H1 (cell line): ENCODE data around the gene TSC22D4. TPM values are rescaled to one million over a fixed set of nuclear protein-coding genes. Genes with fewer than 3 reads are reported as not detected.

ENCODE experiments used
- CTCF ChIA-PET: fragments of 300-600 bp; sonication (Branson Sonifier 250); formaldehyde crosslinking; loops from one replicate; lab custom pipeline; 2021; ENCODE audit not compliant: partially characterized antibody; lab: Charles Lee
- POLR2A ChIA-PET: fragments of 300-600 bp; sonication (Branson Sonifier 250); formaldehyde crosslinking; loops from one replicate; lab custom pipeline; 2021; ENCODE audit warnings: inconsistent platforms; ENCODE audit not compliant: partially characterized antibody; lab: Charles Lee
- DNase-seq, 2 experiments: peaks; one replicate each; pipeline versions ENCODE4 v3.0.0 to v3.0.0-alpha.2; 2010 to 2022; ENCODE audit warnings: low spot score in 2 of 2, low read depth in 1 of 2, mixed read lengths in 1 of 2
- FAIRE-seq: peaks from 2 replicates; lab custom pipeline; 2011; peaks lifted over from hg19 to GRCh38; lab: Jason Lieb, UNC
- H2AFZ ChIP-seq: 2 replicates; pipeline ENCODE4 v1.8.1; 2012; ENCODE audit warnings: low read length, inconsistent platforms
- H2AK5ac ChIP-seq: 2 replicates; pipeline ENCODE4 v1.6.1; 2013; ENCODE audit warnings: low read depth, low read length
- H2BK120ac ChIP-seq: replicated peaks from 2 replicates; pipeline ENCODE3; 2013; ENCODE audit warnings: low read depth, low read length, inconsistent platforms
- H2BK12ac ChIP-seq: 2 replicates; pipeline ENCODE4 v1.6.1; 2013; ENCODE audit warnings: low read depth, low read length
- H2BK15ac ChIP-seq: 2 replicates; pipeline ENCODE4 v1.6.1; 2013; ENCODE audit warnings: low read length
- H2BK20ac ChIP-seq: 2 replicates; pipeline ENCODE4 v1.6.1; 2013; ENCODE audit warnings: low read length
- H2BK5ac ChIP-seq: 2 replicates; pipeline ENCODE4 v1.6.1; 2013; ENCODE audit warnings: low read depth, low read length
- H3K14ac ChIP-seq: 2 replicates; pipeline ENCODE4 v1.6.1; 2013; ENCODE audit warnings: inconsistent platforms; ENCODE audit not compliant: insufficient read length
- H3K18ac ChIP-seq: 2 replicates; pipeline ENCODE4 v1.6.1; 2013; ENCODE audit warnings: low read length; ENCODE audit errors: extremely low read depth
- H3K23ac ChIP-seq: 2 replicates; pipeline ENCODE4 v1.6.1; 2013; ENCODE audit warnings: inconsistent platforms; ENCODE audit not compliant: insufficient read length
- H3K23me2 ChIP-seq: 2 replicates; pipeline ENCODE4 v1.6.1; 2013; ENCODE audit warnings: low read depth, low read length
- H3K27ac ChIP-seq: 2 replicates; pipeline ENCODE4 v1.6.1; 2011; ENCODE audit warnings: low read depth, low read length, inconsistent platforms
- H3K27me3 ChIP-seq, 4 experiments: replicated peaks in 1 of 4; 1 replicate in 1 of 4; 2 replicates in 3 of 4; pipeline versions ENCODE4 v1.6.1 to v1.8.1; 2011 to 2013; ENCODE audit warnings: low read length in 3 of 4, mild to moderate bottlenecking in 3 of 4, inconsistent platforms in 2 of 4, mixed read lengths in 2 of 4, moderate library complexity in 1 of 4; ENCODE audit not compliant: control insufficient read depth in 3 of 4, insufficient read depth in 3 of 4; ENCODE audit errors: extremely low read depth in 1 of 4
- H3K36me3 ChIP-seq, 4 experiments: 2 replicates each; pipeline versions ENCODE4 v1.6.1 to v1.8.1; 2011 to 2013; ENCODE audit warnings: mild to moderate bottlenecking in 4 of 4, low read length in 3 of 4, moderate library complexity in 2 of 4, control low read depth in 1 of 4, inconsistent platforms in 1 of 4; ENCODE audit not compliant: insufficient read depth in 4 of 4, control insufficient read depth in 2 of 4
- H3K4ac ChIP-seq: replicated peaks from 2 replicates; pipeline ENCODE3; 2013; ENCODE audit warnings: low read length, low read depth, mixed read lengths, inconsistent platforms; ENCODE audit not compliant: insufficient read length
- H3K4me1 ChIP-seq, 4 experiments: replicated peaks in 1 of 4; 1 replicate in 1 of 4; 2 replicates in 3 of 4; pipeline versions ENCODE4 v1.6.1 to v1.8.1; 2011 to 2013; ENCODE audit warnings: low read length in 3 of 4, inconsistent platforms in 2 of 4, mixed read lengths in 1 of 4; ENCODE audit not compliant: insufficient read depth in 4 of 4, control insufficient read depth in 3 of 4
- H3K4me2 ChIP-seq, 2 experiments: 2 replicates each; pipeline versions ENCODE4 v1.6.1 to v1.8.1; 2011 to 2013; ENCODE audit warnings: low read depth in 2 of 2, low read length in 2 of 2, control low read depth in 1 of 2, inconsistent platforms in 1 of 2, mild to moderate bottlenecking in 1 of 2; ENCODE audit not compliant: insufficient read depth in 1 of 2
- H3K4me3 ChIP-seq, 4 experiments: fragments of 200-600, 300-600 bp in 1 of 4; sonication (generic), shearing (Covaris generic), sonication (Bioruptor Twin) in 1 of 4; 2 replicates each; pipeline versions ENCODE4 v1.5.1 to v1.8.1; 2011 to 2016; ENCODE audit warnings: low read length in 4 of 4, low read depth in 3 of 4, control low read depth in 2 of 4, inconsistent platforms in 2 of 4, mild to moderate bottlenecking in 2 of 4, mixed read lengths in 1 of 4, moderate library complexity in 1 of 4; ENCODE audit not compliant: insufficient read depth in 2 of 4; ENCODE audit errors: extremely low read depth in 1 of 4
- H3K56ac ChIP-seq: replicated peaks from 2 replicates; pipeline ENCODE3; 2013; ENCODE audit warnings: low read depth, mild to moderate bottlenecking, mixed read lengths, low read length, inconsistent platforms; ENCODE audit not compliant: insufficient read length
- H3K79me1 ChIP-seq: 2 replicates; pipeline ENCODE4 v1.6.1; 2013; ENCODE audit warnings: low read depth, low read length, control low read depth
- H3K79me2 ChIP-seq, 2 experiments: 2 replicates each; pipeline versions ENCODE4 v1.6.1 to v1.8.1; 2012 to 2013; ENCODE audit warnings: low read length in 2 of 2, mild to moderate bottlenecking in 2 of 2, inconsistent platforms in 1 of 2; ENCODE audit not compliant: insufficient read depth in 2 of 2, control insufficient read depth in 1 of 2
- H3K9ac ChIP-seq, 4 experiments: replicated peaks in 1 of 4; 1 replicate in 1 of 4; 2 replicates in 3 of 4; pipeline versions ENCODE4 v1.6.1 to v1.8.1; 2011 to 2013; ENCODE audit warnings: low read depth in 3 of 4, low read length in 3 of 4, control low read depth in 2 of 4, mild to moderate bottlenecking in 2 of 4, moderate library complexity in 2 of 4, inconsistent platforms in 1 of 4; ENCODE audit errors: extremely low read depth in 1 of 4
- H3K9me3 ChIP-seq, 2 experiments: 2 replicates each; pipeline versions ENCODE4 v1.6.1 to v1.8.1; 2012 to 2013; ENCODE audit warnings: mild to moderate bottlenecking in 2 of 2, moderate library complexity in 2 of 2, control low read depth in 1 of 2, inconsistent platforms in 1 of 2, low read depth in 1 of 2, low read length in 1 of 2, mixed read lengths in 1 of 2; ENCODE audit not compliant: insufficient read depth in 2 of 2
- H4K20me1 ChIP-seq, 2 experiments: replicated peaks in 1 of 2; 2 replicates each; pipeline versions ENCODE3 to v1.8.1; 2011 to 2013; ENCODE audit warnings: inconsistent platforms in 2 of 2, low read length in 2 of 2, mild to moderate bottlenecking in 1 of 2; ENCODE audit not compliant: insufficient read depth in 2 of 2, control insufficient read depth in 1 of 2
- H4K5ac ChIP-seq: 2 replicates; pipeline ENCODE4 v1.6.1; 2013; ENCODE audit warnings: low read length, low read depth, mixed read lengths, inconsistent platforms; ENCODE audit not compliant: insufficient read length
- H4K8ac ChIP-seq: 2 replicates; pipeline ENCODE4 v1.8.0; 2013; ENCODE audit warnings: mild to moderate bottlenecking, moderate library complexity, low read length, inconsistent platforms; ENCODE audit not compliant: insufficient read depth; ENCODE audit errors: extremely low read depth
- H4K91ac ChIP-seq: replicated peaks from 2 replicates; pipeline ENCODE3; 2013; ENCODE audit warnings: low read length, mixed read lengths, inconsistent platforms; ENCODE audit not compliant: insufficient read length
- ASH2L ChIP-seq: fragments of 200-600, 300-600 bp; sonication (generic); IDR thresholded peaks from one replicate; pipeline ENCODE4 v1.7.1; 2017; ENCODE audit warnings: low read length
- CEBPB ChIP-seq: IDR thresholded peaks from 2 replicates; pipeline ENCODE4 v1.6.1; 2012; ENCODE audit warnings: low read depth, low read length
- CTCF ChIP-seq, 3 experiments: IDR thresholded peaks; 1 replicate in 2 of 3; 2 replicates in 1 of 3; pipeline versions ENCODE4 v1.5.1 to v1.6.1; 2011; ENCODE audit warnings: low read length in 3 of 3, mild to moderate bottlenecking in 3 of 3, inconsistent platforms in 2 of 3, low read depth in 1 of 3, moderate library complexity in 1 of 3; ENCODE audit not compliant: insufficient read depth in 1 of 3; ENCODE audit errors: control extremely low read depth in 1 of 3
- E2F6 ChIP-seq: IDR thresholded peaks from 2 replicates; pipeline ENCODE4 v1.6.1; 2012; ENCODE audit warnings: inconsistent platforms
- JUN ChIP-seq: IDR thresholded peaks from 2 replicates; pipeline ENCODE4 v1.6.1; 2011; ENCODE audit warnings: low read depth, mild to moderate bottlenecking, improper control_type of control experiment, low read length
- NRF1 ChIP-seq: IDR thresholded peaks from 2 replicates; pipeline ENCODE4 v1.6.1; 2011; ENCODE audit warnings: mild to moderate bottlenecking, low read depth, low read length, improper control_type of control experiment
- RFX5 ChIP-seq: IDR thresholded peaks from 2 replicates; pipeline ENCODE4 v1.6.1; 2011; ENCODE audit warnings: low read depth, low read length, improper control_type of control experiment, borderline replicate concordance
- RNF2 ChIP-seq: fragments of 200-900, 300-1000 bp; sonication (generic); IDR thresholded peaks from 2 replicates; pipeline ENCODE4 v1.7.1; 2016; ENCODE audit warnings: borderline replicate concordance, low read depth, mild to moderate bottlenecking, antibody characterized with exemption, low read length; ENCODE audit not compliant: poor library complexity, severe bottlenecking; ENCODE audit errors: missing control alignments
- SP1 ChIP-seq: IDR thresholded peaks from 2 replicates; pipeline ENCODE4 v1.6.1; 2011; ENCODE audit warnings: low read depth, low read length
- SRF ChIP-seq: IDR thresholded peaks from 2 replicates; pipeline ENCODE4 v1.6.1; 2011; ENCODE audit warnings: mild to moderate bottlenecking, low read depth, low read length, moderate library complexity
- TBP ChIP-seq: IDR thresholded peaks from 2 replicates; pipeline ENCODE4 v1.6.1; 2011; ENCODE audit warnings: low read depth, low read length, improper control_type of control experiment
- WGBS, 2 experiments: shearing (Covaris generic) in 1 of 2; methylation state at CpG; one replicate each; pipeline versions ENCODE4 v1.1.6 to v1.1.7; 2013 to 2015; ENCODE audit warnings: low lambda C conversion rate in 2 of 2, mixed read lengths in 2 of 2, inconsistent platforms in 1 of 2, low coverage in 1 of 2, missing lambda C conversion rate in 1 of 2; ENCODE audit not compliant: insufficient replicate concordance in 2 of 2, insufficient coverage in 1 of 2, insufficient read length in 1 of 2; ENCODE audit errors: extremely low coverage in 1 of 2, missing lambda C conversion rate in 1 of 2; 5-methylcytosine and 5-hydroxymethylcytosine counted together
- polyA plus RNA-seq, 7 experiments: library from polyadenylated mRNA; depleted of rRNA in 3 of 7; stranded (reverse) in 5 of 7; unstranded in 2 of 7; fragments of >200 nt in 5 of 7; fragments of 200-250 nt in 2 of 7; gene quantifications; 1 replicate in 5 of 7; 2 replicates in 1 of 7; 4 replicates in 1 of 7; pipeline versions ENCODE4 v1.2.1 to v1.2.3, GENCODE V29; 2011 to 2013; ENCODE audit warnings: missing spikeins in 2 of 7, mixed read lengths in 2 of 7
- total RNA-seq: library from RNA; stranded (reverse); fragmentation: NEBNext Ultra II Directional; extraction: Animal tissue kit (Norgen Biotek cat#: 25700); gene quantifications from 2 replicates; pipeline ENCODE4 v1.2.1, GENCODE V29; 2021

TSC22D4 gene
- total and polyA plus RNA-seq, 2 of the 8 experiments (the other 6 are each of a cell fraction or from before 2014, with no cell fraction given): 13.2 to 20.3 TPM

GRCh38 chr7:100491192-100491578 is 12.2 kb upstream of the TSC22D4 start:
- no peak overlapping the region for H4K5ac ChIP-seq
- H2BK20ac ChIP-seq: no peak overlapping the region
- no peak overlapping the region for H3K4me2 ChIP-seq
- no peak overlapping the region for H2AFZ ChIP-seq
- H3K4ac ChIP-seq: no peak overlapping the region
- H3K56ac ChIP-seq: no peak overlapping the region
- peaks cover 7% of the 10 kb centered on the region; the same call in 1 of the 2 replicates for H3K23me2 ChIP-seq
- peaks cover 2 to 20% (median 13%) of the 10 kb centered on the region in 4 experiments for H3K4me1 ChIP-seq
- no peak overlapping the region for H3K9ac ChIP-seq
- H4K20me1 ChIP-seq: peaks cover 0 to 7% of the 10 kb centered on the region in 2 experiments
- no peaks in the 10 kb centered on the region for H3K79me1 ChIP-seq
- no peaks in the 10 kb centered on the region for H3K9me3 ChIP-seq
- H2BK15ac ChIP-seq: peak overlapping the region; percentile 31; the same call in 1 of the 2 replicates
- no peak overlapping the region for H3K18ac ChIP-seq
- H2BK120ac ChIP-seq: no peak overlapping the region
- DNase-seq (no peak), FAIRE-seq (no peak)
- H3K14ac ChIP-seq: no peak overlapping the region
- H2BK5ac ChIP-seq: no peak overlapping the region
- ChIA-PET CTCF (interaction anchor here (0.6 to 3.7 kb wide), 8 partner anchors 9 to 109 kb away, joined by 3 to 11 read pairs (median 4); no protein-coding TSS in a partner anchor), POLR2A (interaction anchor here (1.2 kb wide), 1 partner anchor 47 kb away, joined by 3 read pairs; the partner anchor contains the start of gene AGFG2)
- no peak overlapping the region for H4K91ac ChIP-seq
- 79% methylated on average over 5 of the region's 5 CpGs; no CpG with 5 or more reads in 1 of the 2 experiments for WGBS, 2 experiments
- no peak overlapping the region for H3K4me3 ChIP-seq
- no peak overlapping the region for H4K8ac ChIP-seq
- H3K27ac ChIP-seq: no peak overlapping the region
- peaks cover 0 to 4% (median 2%) of the 10 kb centered on the region in 4 experiments; a peak in 5 of 7 replicates for H3K27me3 ChIP-seq
- H2BK12ac ChIP-seq: no peak overlapping the region
- H3K23ac ChIP-seq: no peak overlapping the region
- H3K79me2 ChIP-seq: no peaks in the 10 kb centered on the region
- H2AK5ac ChIP-seq: no peak overlapping the region
- H3K36me3 ChIP-seq: peaks cover 0 to 9% (median 0%) of the 10 kb centered on the region in 4 experiments; a peak in 2 of 8 replicates
- TF ChIP-seq CTCF (IDR thresholded peaks at IDR 0.05; ENCODE audit: control extremely low read depth in 1 of 3, insufficient read depth in 1 of 3, low read depth in 1 of 3, low read length in 3 of 3): no peak
- TF ChIP-seq RNF2: no peak
- no peak for TF ChIP-seq SRF
- no peak for TF ChIP-seq ASH2L
- TF ChIP-seq TBP: no peak
- TF ChIP-seq JUN: no peak
- no peak for TF ChIP-seq RFX5
- no peak for TF ChIP-seq CEBPB
- TF ChIP-seq SP1: no peak
- TF ChIP-seq E2F6: no peak
- TF ChIP-seq NRF1: no peak
